ENCODE data around the gene FBXO4.
"Not testable (repeated sequence)": the region's sequence is repeated elsewhere in the genome, so short reads cannot be mapped to it uniquely, and the experiment has no call there.

The FBXO4 gene

DNA sequence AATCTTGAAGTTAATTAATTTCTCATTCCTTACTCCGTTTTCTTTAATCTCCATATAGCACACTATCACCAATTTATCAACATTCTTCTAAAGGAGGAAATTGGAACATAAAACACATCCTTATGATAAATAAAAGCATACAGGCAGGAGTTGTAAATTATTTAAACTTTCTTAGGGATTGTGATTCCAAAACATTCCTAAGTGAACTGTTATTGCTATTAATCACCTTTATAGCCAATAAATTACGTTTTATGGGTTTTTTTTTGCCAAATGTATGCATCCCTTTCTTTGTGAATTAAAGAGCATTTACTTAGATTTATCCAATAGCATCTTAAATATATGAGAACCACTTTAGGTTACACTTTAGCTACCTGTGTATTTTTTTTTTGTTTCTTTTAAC is 55.3 kb downstream of the FBXO4 start:
- DNase-seq (ENCODE audit: extremely low read depth in 1 of 2, low read depth in 1 of 2): no peak

DNA sequence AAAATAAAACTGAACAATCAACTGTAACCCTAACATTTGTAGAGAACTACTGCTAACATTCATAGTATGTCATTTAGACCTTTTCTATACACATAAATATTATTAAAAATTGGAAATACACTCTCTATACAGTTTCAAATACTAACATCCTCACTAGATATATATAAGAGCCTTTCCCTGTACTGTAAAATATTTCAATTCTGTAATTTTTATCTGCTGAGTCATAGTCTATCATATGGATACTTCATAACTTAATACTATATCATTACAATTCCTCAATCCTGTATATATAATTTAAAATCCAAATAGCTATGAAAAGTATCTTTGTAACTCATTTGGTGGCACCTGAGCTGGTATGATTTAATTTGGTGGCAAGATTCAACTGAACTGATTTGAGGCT is 55.8 kb downstream of the FBXO4 start:
- no peak for DNase-seq (ENCODE audit: extremely low read depth in 1 of 2, low read depth in 1 of 2)

GRCh38 chr5:41982858-41983257 is 57.8 kb downstream of the FBXO4 start:
- DNase-seq (ENCODE audit: extremely low read depth in 1 of 2, low read depth in 1 of 2): not testable (repeated sequence)

GRCh38 chr5:41983284-41983683 is 58.2 kb downstream of the FBXO4 start:
- no peak for DNase-seq (ENCODE audit: extremely low read depth in 1 of 2, low read depth in 1 of 2)

DNA sequence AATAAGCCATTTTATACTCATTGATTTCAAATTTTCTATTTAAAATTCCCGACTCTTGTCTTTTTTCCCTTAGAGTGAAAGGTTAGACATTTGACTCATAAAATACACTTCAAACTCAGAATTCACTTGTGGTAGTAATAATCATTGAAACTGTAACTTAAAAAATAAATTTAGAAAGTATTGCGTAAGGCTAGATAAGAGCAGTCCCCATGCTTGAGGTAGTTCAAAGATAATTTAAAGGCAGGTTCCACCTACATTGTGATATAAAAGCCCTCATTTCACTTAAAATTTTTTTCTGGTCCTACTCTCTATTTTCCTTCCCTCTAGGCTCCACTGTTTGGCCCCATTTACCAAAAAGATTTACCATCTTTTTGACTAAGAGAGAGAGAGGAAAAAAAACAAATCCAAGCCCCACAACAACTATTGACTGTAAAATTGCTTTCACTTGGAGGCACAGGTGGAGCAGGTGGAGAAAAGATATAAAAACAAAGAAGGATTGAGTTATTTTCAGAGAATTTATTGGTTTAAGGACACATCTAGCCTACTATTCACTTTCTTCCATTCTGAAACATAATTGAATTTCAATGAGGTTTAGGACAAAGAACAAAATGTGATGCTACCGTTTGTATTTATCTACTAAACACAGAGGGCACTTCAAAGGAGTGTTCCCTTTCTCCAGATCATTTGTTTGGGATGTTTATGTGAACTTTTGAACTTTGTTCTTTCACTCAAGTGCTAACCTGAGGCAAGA is 61.0 kb downstream of the FBXO4 start:
- DNase-seq (ENCODE audit: extremely low read depth in 1 of 2, low read depth in 1 of 2): no peak

Measured in stimulated activated CD8-positive, alpha-beta memory T cell treated with anti-CD3 and anti-CD28 coated beads, Interleukin-7, amount 100 ng/mL, for 48 hours (primary cell).